Neural progenitor cell (in vitro differentiated cells): ENCODE measurements around the gene R3HCC1L. TPM values are rescaled to one million over a fixed set of nuclear protein-coding genes. Genes with fewer than 3 reads are reported as not detected.

Source experiments
- DNase-seq: peaks from one replicate; pipeline ENCODE4 v3.0.0-alpha.2; 2016; ENCODE audit warnings: low spot score
- H2AFZ ChIP-seq: fragments of 200-600 bp; sonication (generic); replicated peaks from 2 replicates; pipeline ENCODE4 v1.6.1; 2016; ENCODE audit warnings: antibody characterized with exemption
- H3F3A ChIP-seq: fragments of 200-600 bp; sonication (generic); 2 replicates; pipeline ENCODE4 v1.6.1; 2016; ENCODE audit warnings: antibody characterized with exemption, low read depth
- H3K27ac ChIP-seq: fragments of 200-600 bp; sonication (generic); 2 replicates; pipeline ENCODE4 v1.5.1; 2016; ENCODE audit warnings: mild to moderate bottlenecking
- H3K27me3 ChIP-seq: fragments of 200-600 bp; sonication (generic); 2 replicates; pipeline ENCODE4 v1.6.1; 2016; ENCODE audit warnings: mild to moderate bottlenecking, moderate library complexity
- H3K36me3 ChIP-seq: fragments of 200-600 bp; sonication (generic); 2 replicates; pipeline ENCODE4 v1.5.1; 2016
- H3K4me1 ChIP-seq: fragments of 200-600 bp; sonication (generic); 2 replicates; pipeline ENCODE4 v1.6.1; 2016; ENCODE audit warnings: mixed run types
- H3K4me2 ChIP-seq: fragments of 200-600 bp; sonication (generic); 2 replicates; pipeline ENCODE4 v1.6.1; 2016
- H3K4me3 ChIP-seq: fragments of 200-600 bp; sonication (generic); 2 replicates; pipeline ENCODE4 v1.5.1; 2016
- H3K79me2 ChIP-seq: fragments of 200-600 bp; sonication (generic); 2 replicates; pipeline ENCODE4 v1.6.1; 2016; ENCODE audit warnings: low read depth
- H3K9ac ChIP-seq: fragments of 200-600 bp; sonication (generic); 2 replicates; pipeline ENCODE4 v1.6.1; 2016
- H3K9me3 ChIP-seq: fragments of 200-600 bp; sonication (generic); 2 replicates; pipeline ENCODE4 v1.5.1; 2016; ENCODE audit warnings: low read depth
- H4K20me1 ChIP-seq: fragments of 200-600 bp; sonication (generic); 2 replicates; pipeline ENCODE4 v1.6.1; 2016; ENCODE audit warnings: low read depth
- H3K27ac Mint-ChIP-seq: 3 replicates; pipeline ENCODE4 v1.8.0; 2021; ENCODE audit warnings: mixed read lengths
- H3K27me3 Mint-ChIP-seq: 2 replicates; pipeline ENCODE4 v1.8.0; 2022; ENCODE audit warnings: low read depth, mild to moderate bottlenecking, inconsistent platforms, moderate library complexity, mixed read lengths; ENCODE audit not compliant: insufficient read depth
- H3K36me3 Mint-ChIP-seq: 3 replicates; pipeline ENCODE4 v1.8.0; 2021; ENCODE audit warnings: mixed read lengths
- H3K4me1 Mint-ChIP-seq: 3 replicates; pipeline ENCODE4 v1.8.0; 2021; ENCODE audit warnings: mixed read lengths
- H3K4me3 Mint-ChIP-seq: 3 replicates; pipeline ENCODE4 v1.8.0; 2021; ENCODE audit warnings: mild to moderate bottlenecking, moderate library complexity, mixed read lengths
- H3K9me3 Mint-ChIP-seq: 3 replicates; pipeline ENCODE4 v1.8.0; 2020; ENCODE audit warnings: mixed read lengths
- EZH2 ChIP-seq: fragments of 200-600 bp; sonication (generic); IDR thresholded peaks from 2 replicates; pipeline ENCODE4 v1.6.1; 2017; ENCODE audit warnings: antibody characterized with exemption, mild to moderate bottlenecking, moderate library complexity
- EZH2phosphoT487 ChIP-seq: fragments of 200-600 bp; sonication (generic); IDR thresholded peaks from 2 replicates; pipeline ENCODE4 v1.6.1; 2017; ENCODE audit warnings: antibody characterized with exemption
- total RNA-seq: library from RNA; depleted of rRNA; stranded (reverse); fragments of >200 nt; gene quantifications from 2 replicates; pipeline ENCODE4 v1.2.3, GENCODE V29; 2015; ENCODE audit warnings: low replicate concordance
- TF ChIP-seq, protein P1 (sequence below): fragments of 200-600 bp; sonication (generic); IDR thresholded peaks from 2 replicates; pipeline ENCODE4 v1.5.1; 2017; ENCODE audit warnings: antibody characterized with exemption, mild to moderate bottlenecking

R3HCC1L gene
- total RNA-seq, 1 donor from 2014 or later: 26.8 TPM

DNA sequence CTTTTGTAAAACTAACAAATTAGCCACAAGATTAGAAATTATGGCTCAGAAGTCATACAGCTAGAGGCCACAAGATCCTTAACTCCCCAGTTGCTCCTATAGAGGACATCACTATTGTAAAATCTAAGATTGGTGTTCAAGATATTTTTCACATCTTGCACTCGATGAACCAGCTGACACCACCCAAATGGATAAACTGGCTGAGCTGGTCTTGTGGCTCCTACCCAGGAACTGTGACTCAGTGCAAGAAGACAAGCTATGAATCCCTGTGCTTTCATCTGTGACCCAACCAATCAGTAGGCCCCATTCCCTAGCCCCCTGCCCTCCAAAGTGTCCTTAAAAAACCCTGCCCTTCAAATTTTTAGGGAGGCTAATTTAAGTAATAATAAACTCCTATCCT is 27.9 kb upstream of the R3HCC1L start:
- TF ChIP-seq EZH2 (no peak), EZH2phosphoT487 (no peak)
- TF ChIP-seq, protein P1, sequence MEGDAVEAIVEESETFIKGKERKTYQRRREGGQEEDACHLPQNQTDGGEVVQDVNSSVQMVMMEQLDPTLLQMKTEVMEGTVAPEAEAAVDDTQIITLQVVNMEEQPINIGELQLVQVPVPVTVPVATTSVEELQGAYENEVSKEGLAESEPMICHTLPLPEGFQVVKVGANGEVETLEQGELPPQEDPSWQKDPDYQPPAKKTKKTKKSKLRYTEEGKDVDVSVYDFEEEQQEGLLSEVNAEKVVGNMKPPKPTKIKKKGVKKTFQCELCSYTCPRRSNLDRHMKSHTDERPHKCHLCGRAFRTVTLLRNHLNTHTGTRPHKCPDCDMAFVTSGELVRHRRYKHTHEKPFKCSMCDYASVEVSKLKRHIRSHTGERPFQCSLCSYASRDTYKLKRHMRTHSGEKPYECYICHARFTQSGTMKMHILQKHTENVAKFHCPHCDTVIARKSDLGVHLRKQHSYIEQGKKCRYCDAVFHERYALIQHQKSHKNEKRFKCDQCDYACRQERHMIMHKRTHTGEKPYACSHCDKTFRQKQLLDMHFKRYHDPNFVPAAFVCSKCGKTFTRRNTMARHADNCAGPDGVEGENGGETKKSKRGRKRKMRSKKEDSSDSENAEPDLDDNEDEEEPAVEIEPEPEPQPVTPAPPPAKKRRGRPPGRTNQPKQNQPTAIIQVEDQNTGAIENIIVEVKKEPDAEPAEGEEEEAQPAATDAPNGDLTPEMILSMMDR: no peak
- H3K4me1 ChIP-seq: peaks cover 1% of the 10 kb centered on the region
- Mint-ChIP-seq H3K4me1 (no peaks in the 10 kb centered on the region), H3K9me3 (no peaks in the 10 kb centered on the region), H3K27me3 (peaks cover 5% of the 10 kb centered on the region), H3K27ac (no peak overlapping the region), H3K4me3 (no peak overlapping the region), H3K36me3 (no peaks in the 10 kb centered on the region)
- H3K4me3 ChIP-seq: no peak overlapping the region
- no peaks in the 10 kb centered on the region for H3K9me3 ChIP-seq
- no peak overlapping the region for H3K4me2 ChIP-seq
- no peak overlapping the region for H3K9ac ChIP-seq
- DNase-seq: no peak
- no peaks in the 10 kb centered on the region for H4K20me1 ChIP-seq
- no peaks in the 10 kb centered on the region for H3K79me2 ChIP-seq
- no peaks in the 10 kb centered on the region for H3F3A ChIP-seq
- H2AFZ ChIP-seq: no peak overlapping the region
- no peaks in the 10 kb centered on the region for H3K36me3 ChIP-seq
- H3K27me3 ChIP-seq: peaks cover 5% of the 10 kb centered on the region
- H3K27ac ChIP-seq: no peak overlapping the region

DNA sequence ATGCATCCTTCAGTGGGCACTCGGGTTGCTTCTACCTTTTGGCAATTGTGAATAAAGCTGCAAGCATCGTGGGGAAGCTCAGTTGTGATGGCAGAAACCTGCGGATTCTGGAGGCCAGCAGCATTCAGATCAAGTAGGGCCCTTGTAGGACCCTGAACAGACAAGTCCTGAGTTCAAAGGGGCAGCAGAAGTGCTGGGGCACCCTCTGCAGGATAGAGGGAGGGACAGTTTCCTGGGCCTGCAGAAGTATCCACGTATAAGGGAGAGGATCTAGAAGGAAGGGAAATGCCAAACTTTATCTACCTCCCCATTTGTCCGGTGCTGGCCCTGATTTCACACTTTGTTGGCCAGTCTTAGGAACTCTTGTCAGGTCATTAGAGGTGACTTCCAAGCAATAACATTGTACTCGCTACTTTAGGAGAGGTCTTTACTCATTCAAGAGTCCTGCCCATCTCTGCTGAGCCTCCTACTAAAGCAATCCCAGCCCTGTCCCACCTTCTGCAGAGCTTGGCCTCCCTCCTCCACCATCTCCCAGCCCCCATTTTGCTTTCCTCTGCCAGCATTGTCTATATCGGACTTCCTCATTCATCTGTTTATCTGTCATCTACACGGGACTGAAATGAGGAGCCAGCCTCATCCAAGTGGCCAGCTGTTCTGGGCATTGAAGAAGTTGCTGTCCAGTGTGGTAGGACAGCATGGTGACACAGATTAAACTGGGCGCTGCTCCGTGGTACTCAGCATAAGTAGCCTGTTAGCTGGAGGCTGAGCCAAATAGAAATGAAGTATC is 26.6 kb upstream of the R3HCC1L start:
- Histone ChIP-seq H3K4me2 (no peak overlapping the region), H3F3A (no peaks in the 10 kb centered on the region), H2AFZ (no peak overlapping the region), H3K4me3 (no peak overlapping the region), H3K9me3 (no peaks in the 10 kb centered on the region), H3K4me1 (no peaks in the 10 kb centered on the region), H3K27ac (no peak overlapping the region), H4K20me1 (no peaks in the 10 kb centered on the region), H3K27me3 (peaks cover 5% of the 10 kb centered on the region), H3K79me2 (no peaks in the 10 kb centered on the region), H3K36me3 (no peaks in the 10 kb centered on the region), H3K9ac (no peak overlapping the region)
- H3K27me3 Mint-ChIP-seq: peaks cover 5% of the 10 kb centered on the region
- H3K36me3 Mint-ChIP-seq: no peaks in the 10 kb centered on the region
- no peaks in the 10 kb centered on the region for H3K4me1 Mint-ChIP-seq
- no peak overlapping the region for H3K4me3 Mint-ChIP-seq
- no peak overlapping the region for H3K27ac Mint-ChIP-seq
- H3K9me3 Mint-ChIP-seq: no peaks in the 10 kb centered on the region
- DNase-seq: no peak
- TF ChIP-seq EZH2: no peak
- TF ChIP-seq, protein P1: peak; percentile 11

DNA sequence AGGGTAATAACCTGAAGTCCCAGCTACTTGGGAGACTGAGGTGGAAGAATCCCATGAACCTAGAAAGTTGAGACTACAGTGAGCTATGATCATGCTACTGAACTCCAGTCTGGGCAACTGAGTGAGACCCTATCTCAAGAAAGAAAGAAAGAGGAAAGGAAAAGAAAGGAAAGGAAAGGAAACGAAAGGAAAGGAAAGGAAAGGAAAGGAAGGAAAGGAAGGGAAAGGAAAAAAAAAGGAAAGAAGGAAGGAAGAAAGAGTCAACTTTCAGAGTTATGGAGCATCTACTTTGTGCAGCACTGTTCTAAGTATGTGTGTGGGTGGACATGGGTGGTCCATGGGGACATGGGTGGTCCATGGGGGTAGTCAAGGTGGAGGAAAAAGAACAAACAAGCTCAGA is 24.1 kb upstream of the R3HCC1L start:
- no peaks in the 10 kb centered on the region for H3K36me3 Mint-ChIP-seq

More for the DNA sequence above, 24.1 kb upstream of the R3HCC1L start:
- DNase-seq: no peak
- H3K27ac ChIP-seq: no peak overlapping the region
- H3K4me1 ChIP-seq: no peaks in the 10 kb centered on the region
- H4K20me1 ChIP-seq: no peaks in the 10 kb centered on the region
- peaks cover 5% of the 10 kb centered on the region for H3K27me3 ChIP-seq
- no peak overlapping the region for H2AFZ ChIP-seq
- Mint-ChIP-seq H3K9me3 (no peaks in the 10 kb centered on the region), H3K4me1 (no peaks in the 10 kb centered on the region), H3K27me3 (peaks cover 9% of the 10 kb centered on the region), H3K4me3 (no peak overlapping the region), H3K27ac (no peak overlapping the region)
- H3K36me3 ChIP-seq: no peaks in the 10 kb centered on the region
- TF ChIP-seq, protein P1: no peak
- TF ChIP-seq EZH2phosphoT487 (no peak), EZH2 (no peak)
- H3K4me3 ChIP-seq: no peak overlapping the region
- no peaks in the 10 kb centered on the region for H3K9me3 ChIP-seq
- no peak overlapping the region for H3K9ac ChIP-seq
- H3K79me2 ChIP-seq: no peaks in the 10 kb centered on the region
- H3K4me2 ChIP-seq: no peak overlapping the region
- H3F3A ChIP-seq: no peaks in the 10 kb centered on the region
